HL-60 (cell line): ENCODE data around the gene CHCHD3.

Source experiments
- DNase-seq, 2 experiments: peaks; one replicate each; pipeline ENCODE4 v3.0.0-alpha.2; 2010 to 2020; ENCODE audit warnings: low read depth in 1 of 2, low spot score in 1 of 2
- H3K27ac ChIP-seq: fragments of 250-450 bp; sonication (Bioruptor Pico); replicated peaks from 2 replicates; pipeline ENCODE4 v1.5.1; 2020; ENCODE audit warnings: mild to moderate bottlenecking, moderate library complexity
- H3K27me3 ChIP-seq: fragments of 250-450 bp; sonication (Bioruptor Pico); 2 replicates; pipeline ENCODE4 v1.5.1; 2021; ENCODE audit warnings: mild to moderate bottlenecking, moderate library complexity; ENCODE audit not compliant: insufficient read depth, poor library complexity, severe bottlenecking
- H3K4me3 ChIP-seq: replicated peaks from 2 replicates; pipeline ENCODE4 v1.5.1; 2011; ENCODE audit warnings: mild to moderate bottlenecking, control low read depth, low read length; ENCODE audit not compliant: insufficient read depth
- GABPA ChIP-seq: IDR thresholded peaks from 2 replicates; pipeline ENCODE4 v1.6.1; 2012; ENCODE audit warnings: low read depth
- POLR2AphosphoS5 ChIP-seq: IDR thresholded peaks from 2 replicates; pipeline ENCODE4 v1.6.1; 2012; ENCODE audit warnings: low read depth
- SPI1 ChIP-seq: IDR thresholded peaks from 2 replicates; pipeline ENCODE4 v1.6.1; 2012; ENCODE audit warnings: low read depth, mild to moderate bottlenecking, borderline replicate concordance
- TF ChIP-seq, protein P1 (sequence below): IDR thresholded peaks from one replicate; pipeline ENCODE4 v1.5.1; 2011; ENCODE audit warnings: low read length, control low read depth, inconsistent platforms; ENCODE audit not compliant: insufficient read depth
- TF ChIP-seq, protein P2 (sequence below): IDR thresholded peaks from 2 replicates; pipeline ENCODE4 v1.6.1; 2012; ENCODE audit warnings: low read depth; ENCODE audit not compliant: insufficient replicate concordance

CHCHD3 gene

DNA sequence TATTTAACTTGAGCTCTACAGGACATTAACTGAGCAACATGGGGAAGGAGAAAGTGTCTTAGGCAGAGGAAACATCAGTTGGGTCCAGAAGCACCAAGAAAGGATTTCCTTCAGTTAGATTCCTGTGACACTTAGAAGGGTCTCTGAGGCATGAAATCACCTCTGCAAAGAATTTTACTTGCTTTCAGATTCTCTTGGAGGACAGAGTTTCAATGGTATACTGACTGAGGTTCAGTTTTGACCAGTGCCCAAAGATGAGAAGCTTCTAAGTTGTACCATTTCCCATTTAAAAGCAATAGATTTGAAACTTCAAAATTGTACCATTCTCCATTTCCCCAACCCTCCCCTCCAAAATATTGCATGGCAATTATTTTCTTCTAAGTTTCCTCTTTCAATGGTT, 102.4 kb downstream of the CHCHD3 start:
- H3K27ac ChIP-seq: no peak overlapping the region
- TF ChIP-seq, protein P1, sequence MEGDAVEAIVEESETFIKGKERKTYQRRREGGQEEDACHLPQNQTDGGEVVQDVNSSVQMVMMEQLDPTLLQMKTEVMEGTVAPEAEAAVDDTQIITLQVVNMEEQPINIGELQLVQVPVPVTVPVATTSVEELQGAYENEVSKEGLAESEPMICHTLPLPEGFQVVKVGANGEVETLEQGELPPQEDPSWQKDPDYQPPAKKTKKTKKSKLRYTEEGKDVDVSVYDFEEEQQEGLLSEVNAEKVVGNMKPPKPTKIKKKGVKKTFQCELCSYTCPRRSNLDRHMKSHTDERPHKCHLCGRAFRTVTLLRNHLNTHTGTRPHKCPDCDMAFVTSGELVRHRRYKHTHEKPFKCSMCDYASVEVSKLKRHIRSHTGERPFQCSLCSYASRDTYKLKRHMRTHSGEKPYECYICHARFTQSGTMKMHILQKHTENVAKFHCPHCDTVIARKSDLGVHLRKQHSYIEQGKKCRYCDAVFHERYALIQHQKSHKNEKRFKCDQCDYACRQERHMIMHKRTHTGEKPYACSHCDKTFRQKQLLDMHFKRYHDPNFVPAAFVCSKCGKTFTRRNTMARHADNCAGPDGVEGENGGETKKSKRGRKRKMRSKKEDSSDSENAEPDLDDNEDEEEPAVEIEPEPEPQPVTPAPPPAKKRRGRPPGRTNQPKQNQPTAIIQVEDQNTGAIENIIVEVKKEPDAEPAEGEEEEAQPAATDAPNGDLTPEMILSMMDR: no peak
- TF ChIP-seq POLR2AphosphoS5 (no peak), SPI1 (no peak)
- no peak for DNase-seq
- H3K27me3 ChIP-seq: no peaks in the 10 kb centered on the region
- no peak overlapping the region for H3K4me3 ChIP-seq

DNA sequence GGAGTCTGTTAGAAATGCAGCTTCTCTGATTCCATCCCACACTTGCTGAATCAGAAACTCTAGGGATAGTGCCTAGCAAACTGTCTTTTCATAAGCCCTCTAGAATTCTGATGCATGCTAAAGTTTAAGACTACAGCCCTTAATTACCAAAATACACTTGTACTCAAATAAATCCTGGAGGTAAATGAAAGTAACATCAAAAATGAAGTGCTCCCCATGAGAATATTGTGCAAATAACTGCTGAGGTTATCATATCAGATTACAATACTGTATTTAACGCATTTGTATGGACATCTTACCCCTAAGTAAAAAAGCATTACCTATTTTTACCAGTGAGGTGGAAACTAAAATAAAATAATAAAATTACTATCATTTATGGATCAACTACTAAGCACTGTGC, 104.7 kb downstream of the CHCHD3 start:
- no peak for DNase-seq
- TF ChIP-seq GABPA (no peak), POLR2AphosphoS5 (no peak), SPI1 (no peak)
- TF ChIP-seq, protein P2, sequence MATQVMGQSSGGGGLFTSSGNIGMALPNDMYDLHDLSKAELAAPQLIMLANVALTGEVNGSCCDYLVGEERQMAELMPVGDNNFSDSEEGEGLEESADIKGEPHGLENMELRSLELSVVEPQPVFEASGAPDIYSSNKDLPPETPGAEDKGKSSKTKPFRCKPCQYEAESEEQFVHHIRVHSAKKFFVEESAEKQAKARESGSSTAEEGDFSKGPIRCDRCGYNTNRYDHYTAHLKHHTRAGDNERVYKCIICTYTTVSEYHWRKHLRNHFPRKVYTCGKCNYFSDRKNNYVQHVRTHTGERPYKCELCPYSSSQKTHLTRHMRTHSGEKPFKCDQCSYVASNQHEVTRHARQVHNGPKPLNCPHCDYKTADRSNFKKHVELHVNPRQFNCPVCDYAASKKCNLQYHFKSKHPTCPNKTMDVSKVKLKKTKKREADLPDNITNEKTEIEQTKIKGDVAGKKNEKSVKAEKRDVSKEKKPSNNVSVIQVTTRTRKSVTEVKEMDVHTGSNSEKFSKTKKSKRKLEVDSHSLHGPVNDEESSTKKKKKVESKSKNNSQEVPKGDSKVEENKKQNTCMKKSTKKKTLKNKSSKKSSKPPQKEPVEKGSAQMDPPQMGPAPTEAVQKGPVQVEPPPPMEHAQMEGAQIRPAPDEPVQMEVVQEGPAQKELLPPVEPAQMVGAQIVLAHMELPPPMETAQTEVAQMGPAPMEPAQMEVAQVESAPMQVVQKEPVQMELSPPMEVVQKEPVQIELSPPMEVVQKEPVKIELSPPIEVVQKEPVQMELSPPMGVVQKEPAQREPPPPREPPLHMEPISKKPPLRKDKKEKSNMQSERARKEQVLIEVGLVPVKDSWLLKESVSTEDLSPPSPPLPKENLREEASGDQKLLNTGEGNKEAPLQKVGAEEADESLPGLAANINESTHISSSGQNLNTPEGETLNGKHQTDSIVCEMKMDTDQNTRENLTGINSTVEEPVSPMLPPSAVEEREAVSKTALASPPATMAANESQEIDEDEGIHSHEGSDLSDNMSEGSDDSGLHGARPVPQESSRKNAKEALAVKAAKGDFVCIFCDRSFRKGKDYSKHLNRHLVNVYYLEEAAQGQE: no peak
- TF ChIP-seq, protein P1: no peak
- Histone ChIP-seq H3K4me3 (no peak overlapping the region), H3K27ac (no peak overlapping the region), H3K27me3 (no peaks in the 10 kb centered on the region)

DNA sequence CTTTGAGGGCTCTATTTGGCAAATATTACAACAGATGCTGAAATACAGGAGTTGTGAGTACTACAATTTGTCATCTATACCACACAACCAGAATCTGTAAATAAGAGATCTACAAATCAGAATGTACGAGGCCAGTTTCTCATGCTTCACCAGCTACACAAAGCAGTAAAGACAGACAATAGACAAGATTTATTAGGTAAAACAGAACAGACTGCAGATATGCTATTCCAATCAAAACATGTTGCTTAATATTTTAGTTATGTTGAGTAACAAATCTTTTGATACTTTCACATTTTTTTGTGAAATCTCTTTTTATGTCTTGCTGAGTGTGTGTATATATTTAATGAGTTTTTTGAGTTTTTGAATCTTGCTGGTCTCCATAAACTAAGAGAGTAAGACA, 109.1 kb downstream of the CHCHD3 start:
- no peak for DNase-seq
- Histone ChIP-seq H3K27ac (no peak overlapping the region), H3K27me3 (no peaks in the 10 kb centered on the region), H3K4me3 (no peak overlapping the region)
- TF ChIP-seq POLR2AphosphoS5 (no peak), SPI1 (no peak), GABPA (no peak)
- TF ChIP-seq, protein P1: no peak
- TF ChIP-seq, protein P2: no peak

DNA sequence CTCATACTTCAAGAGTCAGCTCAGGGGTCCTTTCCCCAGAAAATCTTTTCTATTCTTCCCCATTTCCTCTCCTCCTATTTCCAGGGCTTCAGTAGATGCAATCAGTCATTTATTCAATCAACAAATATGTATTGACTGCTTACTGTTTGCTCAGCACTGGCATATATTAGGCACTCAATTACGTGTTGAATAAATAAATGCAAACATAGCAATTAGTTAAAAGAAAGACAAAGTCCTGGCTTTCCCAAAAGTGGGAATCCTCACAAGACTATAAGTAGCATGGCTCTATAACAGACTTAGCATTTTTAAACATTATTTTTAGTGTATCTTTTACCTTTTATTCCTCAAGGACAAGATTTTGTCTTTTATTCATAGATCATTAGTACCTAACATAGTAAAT, 111.6 kb downstream of the CHCHD3 start:
- Histone ChIP-seq H3K27ac (no peak overlapping the region), H3K4me3 (no peak overlapping the region), H3K27me3 (no peaks in the 10 kb centered on the region)
- TF ChIP-seq SPI1 (no peak), POLR2AphosphoS5 (no peak), GABPA (no peak)
- TF ChIP-seq, protein P2: no peak
- TF ChIP-seq, protein P1: no peak
- no peak for DNase-seq
